PC-9 (cell line): ENCODE measurements around the gene TRMT112. TPM values are rescaled to one million over a fixed set of nuclear protein-coding genes. Genes with fewer than 3 reads are reported as not detected.
A peak's percentile ranks its signal among the peaks of the same experiment; 100 is the strongest.

ENCODE experiments used
- BruUV-seq: library from RNA; stranded (reverse); fragments of 400-500 nt; replicated peaks from 2 replicates; lab custom pipeline; 2021; lab: Mats Ljungman, UMichigan
- CTCF ChIA-PET: fragments of 300-600 bp; sonication (Branson Sonifier 250); formaldehyde crosslinking; loops from one replicate; lab custom pipeline; 2022; ENCODE audit warnings: antibody characterized with exemption; lab: Charles Lee
- POLR2A ChIA-PET: fragments of 300-600 bp; sonication (Branson Sonifier 250); formaldehyde crosslinking; loops from one replicate; lab custom pipeline; 2022; ENCODE audit warnings: antibody characterized with exemption; ENCODE audit not compliant: unreplicated experiment; lab: Charles Lee
- DNase-seq, 2 experiments: peaks; one replicate each; pipeline versions ENCODE4 v3.0.0 to v3.0.0-alpha.2; 2015 to 2022; ENCODE audit warnings: mixed read lengths in 1 of 2
- H2AFZ ChIP-seq: fragments of 200-600 bp; sonication (generic); 2 replicates; pipeline ENCODE4 v1.8.1; 2017; ENCODE audit warnings: antibody characterized with exemption
- H3F3A ChIP-seq: fragments of 200-600 bp; sonication (generic); 2 replicates; pipeline ENCODE4 v1.8.1; 2017; ENCODE audit warnings: antibody characterized with exemption, mild to moderate bottlenecking, low read depth; ENCODE audit not compliant: insufficient read depth
- H3K27ac ChIP-seq: fragments of 200-600 bp; sonication (generic); 2 replicates; pipeline ENCODE4 v1.6.1; 2016; ENCODE audit warnings: mixed run types
- H3K27me3 ChIP-seq: fragments of 200-600 bp; sonication (generic); 2 replicates; pipeline ENCODE4 v1.6.1; 2016; ENCODE audit warnings: low read depth, mixed run types; ENCODE audit not compliant: insufficient read depth
- H3K36me3 ChIP-seq: fragments of 200-600 bp; sonication (generic); 2 replicates; pipeline ENCODE4 v1.6.1; 2016; ENCODE audit warnings: low read depth, mixed run types
- H3K4me1 ChIP-seq: fragments of 200-600 bp; sonication (generic); replicated peaks from 2 replicates; pipeline ENCODE4 v1.6.1; 2016; ENCODE audit warnings: mixed run types; ENCODE audit not compliant: insufficient read depth
- H3K4me2 ChIP-seq: fragments of 200-600 bp; sonication (generic); 2 replicates; pipeline ENCODE4 v1.6.1; 2017; ENCODE audit warnings: mixed run types
- H3K4me3 ChIP-seq: fragments of 200-600 bp; sonication (generic); 2 replicates; pipeline ENCODE4 v1.6.1; 2016; ENCODE audit warnings: mixed run types
- H3K79me2 ChIP-seq: fragments of 200-600 bp; sonication (generic); 2 replicates; pipeline ENCODE4 v1.6.1; 2017; ENCODE audit warnings: low read depth, mixed run types
- H3K9me2 ChIP-seq: fragments of 200-600 bp; sonication (generic); 2 replicates; pipeline ENCODE4 v1.8.1; 2017; ENCODE audit warnings: mild to moderate bottlenecking; ENCODE audit not compliant: insufficient read depth
- H3K9me3 ChIP-seq: fragments of 200-600 bp; sonication (generic); 2 replicates; pipeline ENCODE4 v1.8.1; 2016; ENCODE audit warnings: low read depth; ENCODE audit not compliant: insufficient read depth
- H4K20me1 ChIP-seq: fragments of 200-600 bp; sonication (generic); 2 replicates; pipeline ENCODE4 v1.8.1; 2017; ENCODE audit not compliant: insufficient read depth
- EZH2 ChIP-seq: fragments of 200-600 bp; sonication (generic); IDR thresholded peaks from 2 replicates; pipeline ENCODE4 v1.8.0; 2017; ENCODE audit warnings: antibody characterized with exemption, low read depth
- intact Hi-C: fragments of 100-400 bp; cut with micrococcal nuclease; formaldehyde crosslinking; loops from one replicate; pipeline ENCODE4 v1.10.0; 2022; ENCODE audit not compliant: unreplicated experiment
- total RNA-seq: library from RNA; stranded (reverse); gene quantifications from 2 replicates; pipeline ENCODE4 v1.2.3, GENCODE V29; 2021
- TF ChIP-seq, protein P1 (sequence below): fragments of 200-600 bp; sonication (generic); conservative IDR thresholded peaks from 2 replicates; pipeline ENCODE4 v1.6.1; 2017; ENCODE audit warnings: mixed run types, antibody characterized with exemption, mild to moderate bottlenecking, moderate library complexity

Gene TRMT112
- total RNA-seq, 1 experiment from 2014 or later = 275 TPM

DNA sequence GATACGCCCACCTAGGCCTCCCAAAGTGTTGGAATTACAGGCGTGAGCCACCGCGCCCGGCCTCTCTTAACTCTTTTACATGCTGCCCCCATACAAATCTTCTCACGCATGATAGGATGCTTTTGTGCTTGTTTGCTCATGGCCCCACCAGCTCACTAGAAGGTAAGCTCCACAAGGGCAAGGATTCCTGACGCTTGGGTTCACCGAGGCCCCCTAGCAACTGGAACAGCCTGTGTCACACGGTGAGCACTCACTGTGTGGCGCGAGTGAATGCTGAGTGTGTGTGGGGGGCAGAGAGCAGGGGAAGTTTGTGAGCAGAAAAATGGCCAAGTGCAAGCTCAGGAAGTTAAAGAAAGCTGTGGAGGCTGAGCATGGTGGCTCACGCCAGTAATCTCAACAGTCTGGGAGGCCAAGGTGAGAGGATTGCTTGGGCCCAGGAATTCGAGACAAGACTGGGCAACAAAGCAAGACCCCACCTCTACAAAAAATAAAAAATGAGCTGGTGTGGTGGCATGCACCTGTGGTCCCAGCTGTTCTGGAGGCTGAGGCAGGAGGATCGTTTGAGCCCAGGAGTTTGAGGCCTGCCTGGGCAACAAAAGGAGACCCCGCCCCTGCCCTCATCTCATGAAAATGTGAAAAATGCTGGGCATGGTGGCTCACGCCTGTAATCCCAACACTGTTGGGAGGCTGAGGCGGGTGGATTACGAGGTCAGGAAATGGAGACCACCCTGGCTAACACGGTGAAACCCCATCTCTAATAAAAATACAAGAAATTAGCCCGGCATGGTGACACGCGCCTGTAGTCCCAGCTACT is 35.2 kb downstream of the TRMT112 start:
- Histone ChIP-seq H3K4me2 (no peak overlapping the region), H3K27ac (no peak overlapping the region), H3K36me3 (no peaks in the 10 kb centered on the region), H3K4me3 (no peak overlapping the region), H4K20me1 (no peaks in the 10 kb centered on the region), H3K79me2 (peaks cover 15% of the 10 kb centered on the region; the same call in 1 of the 2 replicates), H3K9me3 (no peaks in the 10 kb centered on the region), H2AFZ (no peak overlapping the region), H3K9me2 (no peaks in the 10 kb centered on the region), H3K4me1 (peaks cover 23% of the 10 kb centered on the region), H3F3A (peaks cover 26% of the 10 kb centered on the region; the same call in 1 of the 2 replicates), H3K27me3 (no peaks in the 10 kb centered on the region)
- POLR2A ChIA-PET = interaction anchor here (0.6 kb wide), 1 partner anchor 30 kb away, joined by 7 read pairs; no protein-coding TSS in a partner anchor
- peak in 1 of 2 experiments; percentile 21 for DNase-seq
- TF ChIP-seq EZH2 = no peak
- TF ChIP-seq, protein P1, sequence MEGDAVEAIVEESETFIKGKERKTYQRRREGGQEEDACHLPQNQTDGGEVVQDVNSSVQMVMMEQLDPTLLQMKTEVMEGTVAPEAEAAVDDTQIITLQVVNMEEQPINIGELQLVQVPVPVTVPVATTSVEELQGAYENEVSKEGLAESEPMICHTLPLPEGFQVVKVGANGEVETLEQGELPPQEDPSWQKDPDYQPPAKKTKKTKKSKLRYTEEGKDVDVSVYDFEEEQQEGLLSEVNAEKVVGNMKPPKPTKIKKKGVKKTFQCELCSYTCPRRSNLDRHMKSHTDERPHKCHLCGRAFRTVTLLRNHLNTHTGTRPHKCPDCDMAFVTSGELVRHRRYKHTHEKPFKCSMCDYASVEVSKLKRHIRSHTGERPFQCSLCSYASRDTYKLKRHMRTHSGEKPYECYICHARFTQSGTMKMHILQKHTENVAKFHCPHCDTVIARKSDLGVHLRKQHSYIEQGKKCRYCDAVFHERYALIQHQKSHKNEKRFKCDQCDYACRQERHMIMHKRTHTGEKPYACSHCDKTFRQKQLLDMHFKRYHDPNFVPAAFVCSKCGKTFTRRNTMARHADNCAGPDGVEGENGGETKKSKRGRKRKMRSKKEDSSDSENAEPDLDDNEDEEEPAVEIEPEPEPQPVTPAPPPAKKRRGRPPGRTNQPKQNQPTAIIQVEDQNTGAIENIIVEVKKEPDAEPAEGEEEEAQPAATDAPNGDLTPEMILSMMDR = no peak
- intact Hi-C loops = no loop called here
- BruUV-seq = no TSS peak
- CTCF ChIA-PET = interaction anchor here (0.6 to 0.7 kb wide), 2 partner anchors 75 to 96 kb away, joined by 3 to 7 read pairs; partner anchors contain the start of gene STIP1

DNA sequence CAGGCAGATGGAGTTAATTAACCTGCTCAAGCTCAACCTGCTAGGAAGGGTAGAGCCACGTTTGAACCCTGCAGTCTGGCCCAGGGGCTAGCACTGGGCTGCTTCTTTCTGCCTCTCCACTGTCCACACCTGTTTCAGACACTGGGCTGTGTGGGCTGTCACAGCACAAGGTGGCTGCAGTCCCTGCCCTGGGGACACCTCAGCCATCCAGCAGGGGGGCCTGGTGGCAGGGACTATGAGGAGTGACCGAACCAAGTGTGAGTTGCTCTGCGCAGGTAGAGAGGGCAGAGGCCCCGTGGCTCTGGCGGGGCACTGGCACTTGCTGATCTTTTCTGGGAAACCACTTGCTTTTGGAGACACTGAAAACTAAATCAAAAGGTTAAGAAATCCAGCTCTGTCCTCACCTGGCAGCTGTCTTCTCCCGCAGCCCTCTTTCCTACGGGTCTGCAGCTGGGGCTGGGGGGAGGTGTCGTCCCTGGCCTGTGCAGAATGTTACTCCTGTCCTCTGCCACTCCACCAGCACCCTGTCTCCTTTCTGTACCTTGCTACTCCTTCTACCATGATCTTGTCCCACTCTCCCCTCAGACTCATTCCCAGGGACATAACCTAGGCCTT is 38.7 kb downstream of the TRMT112 start:
- peaks cover 23% of the 10 kb centered on the region for H3K4me1 ChIP-seq
- H3K4me2 ChIP-seq = no peak overlapping the region
- H3K9me2 ChIP-seq = no peaks in the 10 kb centered on the region
- H3K4me3 ChIP-seq = no peak overlapping the region
- H3K36me3 ChIP-seq = no peaks in the 10 kb centered on the region
- POLR2A ChIA-PET = interaction anchor here (1.1 kb wide), 1 partner anchor 33 kb away, joined by 4 read pairs; no protein-coding TSS in a partner anchor
- peaks cover 39% of the 10 kb centered on the region for H3F3A ChIP-seq
- no TSS peak for BruUV-seq
- CTCF ChIA-PET = interaction anchor here (1.9 kb wide), 1 partner anchor 77 kb away, joined by 4 read pairs; no protein-coding TSS in a partner anchor
- H2AFZ ChIP-seq = no peak overlapping the region
- intact Hi-C loops = no loop called here
- DNase-seq = peak in 1 of 2 experiments; percentile 34
- H3K27me3 ChIP-seq = no peaks in the 10 kb centered on the region
- TF ChIP-seq, protein P1 = no peak
- no peak for TF ChIP-seq EZH2
- H3K79me2 ChIP-seq = peaks cover 10% of the 10 kb centered on the region
- H3K9me3 ChIP-seq = no peaks in the 10 kb centered on the region
- H3K27ac ChIP-seq = no peak overlapping the region
- no peaks in the 10 kb centered on the region for H4K20me1 ChIP-seq
